Kidney (tissue), 14 donors: ENCODE results near the gene GCK. TPM values are rescaled to one million over a fixed set of nuclear protein-coding genes. Genes with fewer than 3 reads are reported as not detected.

ENCODE experiments used
- DNase-seq, 5 donors: peaks; one replicate each; pipeline ENCODE4 v3.0.0-alpha.2; 2013 to 2020
- FAIRE-seq: peaks from 2 replicates; lab custom pipeline; 2012; peaks lifted over from hg19 to GRCh38; lab: Jason Lieb, UNC
- H3K27ac ChIP-seq, 2 donors: one replicate each; pipeline ENCODE4 v1.7.0; 2013; ENCODE audit warnings: low read depth in 2 of 2, low read length in 2 of 2, inconsistent platforms in 1 of 2
- H3K27me3 ChIP-seq: one replicate; pipeline ENCODE4 v1.7.1; 2013; ENCODE audit warnings: low read length, inconsistent platforms; ENCODE audit not compliant: control insufficient read depth, insufficient read depth
- H3K36me3 ChIP-seq, 3 donors: one replicate each; pipeline versions ENCODE4 v1.7.0 to v1.7.1; 2013; ENCODE audit warnings: low read length in 3 of 3, control low read depth in 1 of 3, inconsistent platforms in 1 of 3; ENCODE audit not compliant: insufficient read depth in 3 of 3, control insufficient read depth in 2 of 3
- H3K4me1 ChIP-seq, 3 donors: one replicate each; pipeline versions ENCODE4 v1.7.0 to v1.7.1; 2013; ENCODE audit warnings: low read length in 3 of 3, inconsistent platforms in 1 of 3, low read depth in 1 of 3; ENCODE audit not compliant: control insufficient read depth in 2 of 3, insufficient read depth in 2 of 3
- H3K4me3 ChIP-seq, 3 donors: one replicate each; pipeline versions ENCODE4 v1.7.0 to v1.8.1; 2013; ENCODE audit warnings: low read length in 3 of 3, control low read depth in 1 of 3, inconsistent platforms in 1 of 3
- H3K9ac ChIP-seq, 3 donors: one replicate each; pipeline versions ENCODE4 v1.7.0 to v1.7.1; 2013; ENCODE audit warnings: low read length in 3 of 3, control low read depth in 1 of 3, inconsistent platforms in 1 of 3
- H3K9me3 ChIP-seq, 3 donors: one replicate each; pipeline versions ENCODE4 v1.7.0 to v1.7.1; 2013; ENCODE audit warnings: low read length in 3 of 3, control low read depth in 1 of 3, inconsistent platforms in 1 of 3; ENCODE audit not compliant: control insufficient read depth in 2 of 3, insufficient read depth in 1 of 3
- CTCF ChIP-seq: IDR thresholded peaks from 3 replicates; pipeline ENCODE4 v1.5.1; 2012; ENCODE audit warnings: mild to moderate bottlenecking, moderate library complexity, borderline replicate concordance; ENCODE audit not compliant: insufficient read depth; ENCODE audit errors: extremely low read depth
- intact Hi-C: fragments of 100-400 bp; cut with DNase I; formaldehyde crosslinking; loops from one replicate; pipeline ENCODE4 v1.11.1; 2022
- polyA plus RNA-seq: library from polyadenylated mRNA; stranded (reverse); fragments of 350-450 nt; fragmentation: Illumina TruSeq; extraction: RNeasy Lipid Tissue Mini Kit (QIAGEN cat#74804); gene quantifications from one replicate; pipeline ENCODE4 v1.2.3, GENCODE V29; 2014; ENCODE audit warnings: low read depth, low replicate concordance; ENCODE audit not compliant: insufficient read depth
- total RNA-seq: library from RNA; stranded (reverse); fragmentation: NEBNext Ultra II Directional; extraction: Animal tissue kit (Norgen Biotek cat#: 25700); gene quantifications from one replicate; pipeline ENCODE4 v1.2.1, GENCODE V29; 2021
- donor health status: control.
- donor health status: control.
- donor health status: control.
- donor health status: control.
- donor health status: control.
- donor health status: DM: yes; HTN: yes; CAD: no.
- donor health status: Normal renal cell carcinoma (clear cell type).

GCK gene
- total and polyA plus RNA-seq, 2 donors from 2014 or later, result 0.25 to 1.0 TPM

DNA sequence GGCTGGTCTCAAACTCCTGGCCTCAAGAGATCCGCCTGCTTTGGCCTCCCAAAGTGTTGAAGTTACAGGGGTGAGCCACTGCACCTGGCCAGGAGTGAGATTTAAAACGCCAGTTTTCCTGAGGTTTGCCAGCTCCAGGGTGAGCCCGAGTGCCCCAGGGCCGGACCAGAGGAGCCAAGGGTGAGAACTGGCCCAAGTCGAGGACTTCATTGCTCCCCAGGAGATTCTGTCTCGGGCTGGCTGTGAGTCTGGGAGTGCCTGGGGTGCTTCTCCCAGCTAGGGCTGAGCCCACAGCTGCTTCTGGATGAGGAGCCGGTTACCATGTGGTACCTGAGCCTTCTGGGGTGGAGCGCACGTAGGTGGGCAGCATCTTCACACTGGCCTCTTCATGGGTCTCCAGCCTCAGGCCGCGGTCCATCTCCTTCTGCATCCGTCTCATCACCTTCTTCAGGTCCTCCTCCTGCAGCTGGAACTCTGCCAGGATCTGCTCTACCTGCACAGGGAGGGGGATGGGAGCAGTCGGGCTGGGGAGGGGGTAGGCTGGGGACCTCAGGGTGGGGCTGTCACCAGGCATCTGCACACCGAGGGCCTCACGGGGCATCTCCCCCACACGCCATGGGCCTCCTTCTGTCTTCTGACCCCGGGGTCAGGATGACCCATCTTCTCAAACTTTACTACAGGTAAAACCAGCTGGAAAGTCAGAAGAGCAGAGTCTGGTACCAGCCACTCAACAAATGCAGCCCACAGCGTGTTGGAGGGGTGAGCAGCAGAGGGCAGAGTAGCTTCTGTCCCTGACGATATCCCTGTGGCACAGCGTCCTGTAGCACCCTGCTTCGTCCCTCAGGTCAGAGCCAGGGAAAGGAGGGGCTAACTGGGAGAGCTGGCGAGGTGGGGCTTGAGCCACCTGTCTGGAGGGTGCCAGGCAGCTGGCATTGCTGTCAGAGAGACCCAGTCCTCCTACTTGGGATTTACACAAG, 36.0 kb downstream of the GCK start:
- TF ChIP-seq CTCF, result no peak
- H3K4me3 ChIP-seq, result no peak overlapping the region
- DNase-seq (peak in 1 of 5 donors; percentile 43), FAIRE-seq (no peak)
- no peaks in the 10 kb centered on the region for H3K27me3 ChIP-seq
- no peaks in the 10 kb centered on the region for H3K4me1 ChIP-seq
- H3K9ac ChIP-seq, result no peak overlapping the region
- intact Hi-C loops, result no loop called here
- H3K36me3 ChIP-seq, result no peaks in the 10 kb centered on the region
- H3K9me3 ChIP-seq, result no peaks in the 10 kb centered on the region
- H3K27ac ChIP-seq, result no peak overlapping the region

DNA sequence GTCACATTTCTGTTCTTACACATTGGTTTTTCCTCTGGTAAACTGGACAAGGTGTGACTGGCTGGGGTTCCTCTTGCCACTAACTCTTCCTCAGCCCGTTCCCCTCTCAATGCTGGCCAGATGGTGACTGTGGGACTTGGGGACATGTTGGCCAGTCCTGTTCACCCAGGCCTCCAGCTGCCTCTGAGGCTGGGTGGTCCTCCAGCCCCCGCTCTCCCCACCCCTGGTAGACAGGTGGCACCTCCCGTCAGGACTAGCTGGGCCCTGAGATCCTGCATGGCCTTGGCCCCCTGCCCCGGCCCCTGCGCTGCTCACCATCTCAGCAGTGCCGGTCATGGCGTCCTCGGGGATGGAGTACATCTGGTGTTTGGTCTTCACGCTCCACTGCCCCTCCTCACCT, 37.3 kb downstream of the GCK start:
- Histone ChIP-seq H3K27ac (no peak overlapping the region), H3K36me3 (no peaks in the 10 kb centered on the region), H3K9me3 (no peaks in the 10 kb centered on the region), H3K27me3 (no peaks in the 10 kb centered on the region), H3K9ac (no peak overlapping the region), H3K4me1 (no peaks in the 10 kb centered on the region), H3K4me3 (no peak overlapping the region)
- no peak for FAIRE-seq
- intact Hi-C loops, result no loop called here
- no peak for TF ChIP-seq CTCF
- DNase-seq, result no peak

DNA sequence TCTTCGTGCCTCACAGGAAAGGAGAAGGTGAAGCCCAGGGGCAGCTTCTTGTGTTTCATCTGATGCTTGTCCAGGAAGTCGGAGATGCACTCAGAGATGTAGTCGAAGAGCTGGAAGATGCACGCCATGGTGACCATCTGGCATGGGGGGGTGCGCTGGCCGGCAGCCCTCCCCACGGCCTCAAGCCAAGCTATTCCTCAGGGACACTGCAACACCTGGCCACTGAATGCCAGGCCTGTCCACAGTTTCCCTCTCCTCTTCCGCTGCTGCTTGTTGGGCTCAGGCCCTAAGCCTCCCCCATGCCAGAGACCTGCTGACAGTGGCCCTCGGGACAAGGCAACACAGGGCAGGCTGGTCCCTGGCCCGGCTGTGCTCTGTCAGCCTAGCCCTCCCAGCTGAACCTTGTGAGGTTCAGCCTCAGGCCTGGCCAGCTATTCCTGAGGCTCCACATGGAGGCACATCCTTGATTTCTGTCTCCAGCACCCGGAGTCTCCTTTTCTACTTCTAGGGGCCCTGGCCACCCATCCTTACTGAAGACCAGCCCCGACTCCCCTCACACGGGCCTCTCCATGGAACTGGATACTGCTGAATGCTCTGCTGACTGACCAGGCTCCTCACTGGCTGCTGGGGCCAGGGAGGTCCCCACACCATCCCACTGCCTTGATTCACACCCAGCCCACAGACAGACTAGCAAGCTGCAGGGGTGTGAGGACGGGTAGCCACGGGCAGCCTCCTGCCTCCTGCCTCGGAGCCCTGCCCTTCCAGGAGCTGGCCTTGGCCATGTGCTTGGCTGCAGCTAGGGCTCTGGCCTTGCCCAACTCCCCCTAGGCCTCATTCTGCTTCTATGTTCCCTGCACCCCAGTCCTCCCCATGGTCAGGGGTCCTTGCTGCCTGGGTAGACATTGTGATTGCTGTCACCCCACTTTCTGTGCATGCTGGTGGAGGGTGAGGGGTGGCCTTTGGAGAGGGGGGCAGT, 38.0 kb downstream of the GCK start:
- Histone ChIP-seq H3K27ac (no peak overlapping the region), H3K4me3 (no peak overlapping the region), H3K9me3 (no peaks in the 10 kb centered on the region), H3K36me3 (no peaks in the 10 kb centered on the region), H3K9ac (no peak overlapping the region), H3K27me3 (no peaks in the 10 kb centered on the region), H3K4me1 (no peaks in the 10 kb centered on the region)
- no peak for DNase-seq
- intact Hi-C loops, result no loop called here
- no peak for TF ChIP-seq CTCF
- FAIRE-seq, result no peak
